ENCODE measurements around the gene C3. TPM values are rescaled to one million over a fixed set of nuclear protein-coding genes. Genes with fewer than 3 reads are reported as not detected.
"Not testable (repeated sequence)": the region's sequence is repeated elsewhere in the genome, so short reads cannot be mapped to it uniquely, and the experiment has no call there.

C3 gene
- total RNA-seq, 2 donors from 2014 or later, result 0.35 TPM; not detected in 1

DNA sequence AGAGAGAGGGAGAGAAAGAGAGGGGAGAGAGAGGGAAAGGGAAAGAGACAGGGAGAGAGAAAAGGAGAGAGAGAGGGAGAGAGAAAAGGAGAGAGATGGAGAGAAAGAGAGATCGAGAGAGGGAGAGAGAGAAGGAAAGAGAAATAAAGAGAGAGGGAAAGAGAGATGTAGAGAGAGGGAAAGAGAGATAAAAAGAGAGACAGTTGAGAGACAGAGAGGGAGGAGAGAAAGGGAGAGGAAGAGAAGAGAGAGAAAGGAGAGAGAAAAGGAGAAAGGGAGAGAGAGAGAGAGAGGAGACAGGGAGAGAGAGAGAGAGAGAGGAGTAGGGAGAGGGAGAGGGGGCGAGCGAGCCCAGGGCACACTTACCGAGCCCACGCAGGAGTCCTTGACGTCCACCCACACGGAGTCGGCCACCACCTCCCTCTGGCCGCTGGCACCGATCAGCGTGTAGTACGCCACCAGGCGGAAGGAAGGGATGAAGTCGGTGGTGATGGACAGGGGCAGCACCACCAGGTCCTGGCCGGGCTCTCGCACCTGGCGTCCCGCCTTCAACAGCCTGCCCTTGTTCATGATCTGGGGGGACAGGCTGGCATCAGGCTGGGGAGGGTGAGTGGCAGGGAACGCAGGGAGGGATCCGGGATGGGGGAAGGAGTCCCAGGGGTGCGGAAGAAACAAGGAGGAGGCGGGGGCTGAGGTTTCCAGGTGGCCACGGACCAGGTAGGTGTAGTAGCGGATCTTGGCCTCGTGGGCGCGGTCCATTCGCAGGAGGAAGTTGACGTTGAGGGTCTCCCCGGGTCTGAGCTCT is 10.0 kb downstream of the C3 start:
- Mint-ChIP-seq H3K27me3 (peaks cover 32% of the 10 kb centered on the region), H3K27ac (peak overlapping the region; percentile 83), H3K36me3 (ENCODE audit: low read depth) (peaks cover 6% of the 10 kb centered on the region), H3K4me1 (peaks cover 22% of the 10 kb centered on the region), H3K4me3 (peak overlapping the region; percentile 77)
- no peak for DNase-seq
- H3K9me3 ChIP-seq (ENCODE audit: control insufficient read depth, low read length, poor library complexity, severe bottlenecking), result no peaks in the 10 kb centered on the region
- no peak for ATAC-seq

DNA sequence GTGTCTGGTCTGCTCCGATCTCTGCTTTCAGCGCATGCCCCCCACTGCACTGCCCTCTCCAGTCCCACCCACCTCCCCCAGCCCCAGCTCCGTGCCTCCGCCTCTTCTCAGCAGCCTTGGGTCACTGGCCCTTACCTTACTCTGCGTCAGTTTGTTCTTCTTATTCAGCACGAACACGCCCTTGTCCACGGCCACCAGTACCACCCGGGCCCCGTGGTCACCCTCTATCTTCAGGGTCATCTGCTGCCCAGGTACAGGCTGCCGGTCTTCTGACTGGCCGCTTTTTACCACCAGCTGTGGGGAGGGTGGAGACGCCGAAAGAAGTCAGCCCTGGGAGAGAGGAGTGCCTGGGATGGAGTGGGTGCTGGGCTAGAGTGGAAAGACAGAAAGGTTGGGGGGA is 10.9 kb downstream of the C3 start:
- ATAC-seq (no peak), DNase-seq (no peak)
- Mint-ChIP-seq H3K36me3 (ENCODE audit: low read depth) (peaks cover 6% of the 10 kb centered on the region), H3K4me3 (peak overlapping the region; percentile 77), H3K4me1 (peaks cover 22% of the 10 kb centered on the region), H3K27me3 (peaks cover 32% of the 10 kb centered on the region), H3K27ac (peak overlapping the region; percentile 83)
- H3K9me3 ChIP-seq (ENCODE audit: control insufficient read depth, low read length, poor library complexity, severe bottlenecking), result no peaks in the 10 kb centered on the region

- H3K27me3 Mint-ChIP-seq, result peaks cover 32% of the 10 kb centered on the region
- not testable (repeated sequence) for DNase-seq; H3K9me3 ChIP-seq (ENCODE audit: control insufficient read depth, low read length, poor library complexity, severe bottlenecking); H3K4me3 Mint-ChIP-seq; H3K36me3 Mint-ChIP-seq (ENCODE audit: low read depth); ATAC-seq; H3K27ac Mint-ChIP-seq
- H3K4me1 Mint-ChIP-seq, result peaks cover 22% of the 10 kb centered on the region
Observed at GRCh38 chr19:6708913-6709312, 11.5 kb downstream of the C3 start.

DNA sequence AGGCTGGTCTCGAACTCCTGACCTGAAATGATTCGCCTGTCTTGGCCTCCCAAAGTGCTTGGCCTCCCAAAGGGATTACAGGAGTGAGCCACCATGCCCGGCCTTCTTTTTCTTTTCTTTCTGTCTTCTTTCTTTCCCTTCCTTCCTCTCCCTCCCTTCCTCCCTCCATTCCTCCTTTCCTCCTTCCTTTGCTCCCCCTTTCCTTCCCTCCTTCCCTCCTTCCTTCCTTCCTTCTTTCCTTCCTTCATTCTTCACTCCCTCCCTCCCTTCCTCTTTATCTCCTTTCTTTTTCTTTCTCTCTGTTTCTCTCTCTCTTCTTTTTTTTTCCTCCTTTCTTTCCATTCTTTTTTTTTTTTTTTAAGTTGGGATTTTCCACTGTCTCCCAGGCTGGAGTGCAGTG is 12.1 kb downstream of the C3 start:
- Mint-ChIP-seq H3K36me3 (ENCODE audit: low read depth) (peaks cover 6% of the 10 kb centered on the region), H3K27ac (no peak overlapping the region), H3K27me3 (peaks cover 32% of the 10 kb centered on the region), H3K4me3 (no peak overlapping the region), H3K4me1 (peaks cover 22% of the 10 kb centered on the region)
- H3K9me3 ChIP-seq (ENCODE audit: control insufficient read depth, low read length, poor library complexity, severe bottlenecking), result no peaks in the 10 kb centered on the region
- ATAC-seq, result no peak
- no peak for DNase-seq

DNA sequence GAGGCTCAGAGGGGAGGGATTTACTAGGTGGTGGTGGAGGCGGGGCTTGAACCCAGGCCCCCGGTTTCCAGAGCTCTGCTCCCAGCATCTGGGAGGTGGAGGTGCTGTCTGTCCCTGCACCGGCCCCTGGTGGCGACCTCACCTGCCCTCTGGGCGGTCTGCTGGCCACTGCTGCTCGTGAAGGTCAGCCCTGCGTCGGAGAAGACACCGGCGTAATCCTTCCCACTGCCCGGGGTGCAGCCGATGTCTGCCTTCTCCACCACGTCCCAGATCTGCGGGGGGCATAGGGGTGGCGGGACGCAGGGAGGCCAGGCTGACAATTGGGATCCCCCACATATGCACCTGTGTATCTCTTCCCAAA is 12.8 kb downstream of the C3 start:
- ATAC-seq, result no peak
- peaks cover 22% of the 10 kb centered on the region for H3K4me1 Mint-ChIP-seq
- H3K4me3 Mint-ChIP-seq, result no peak overlapping the region
- H3K36me3 Mint-ChIP-seq (ENCODE audit: low read depth), result peaks cover 6% of the 10 kb centered on the region
- no peaks in the 10 kb centered on the region for H3K9me3 ChIP-seq (ENCODE audit: control insufficient read depth, low read length, poor library complexity, severe bottlenecking)
- peaks cover 32% of the 10 kb centered on the region for H3K27me3 Mint-ChIP-seq
- no peak for DNase-seq
- no peak overlapping the region for H3K27ac Mint-ChIP-seq

DNA sequence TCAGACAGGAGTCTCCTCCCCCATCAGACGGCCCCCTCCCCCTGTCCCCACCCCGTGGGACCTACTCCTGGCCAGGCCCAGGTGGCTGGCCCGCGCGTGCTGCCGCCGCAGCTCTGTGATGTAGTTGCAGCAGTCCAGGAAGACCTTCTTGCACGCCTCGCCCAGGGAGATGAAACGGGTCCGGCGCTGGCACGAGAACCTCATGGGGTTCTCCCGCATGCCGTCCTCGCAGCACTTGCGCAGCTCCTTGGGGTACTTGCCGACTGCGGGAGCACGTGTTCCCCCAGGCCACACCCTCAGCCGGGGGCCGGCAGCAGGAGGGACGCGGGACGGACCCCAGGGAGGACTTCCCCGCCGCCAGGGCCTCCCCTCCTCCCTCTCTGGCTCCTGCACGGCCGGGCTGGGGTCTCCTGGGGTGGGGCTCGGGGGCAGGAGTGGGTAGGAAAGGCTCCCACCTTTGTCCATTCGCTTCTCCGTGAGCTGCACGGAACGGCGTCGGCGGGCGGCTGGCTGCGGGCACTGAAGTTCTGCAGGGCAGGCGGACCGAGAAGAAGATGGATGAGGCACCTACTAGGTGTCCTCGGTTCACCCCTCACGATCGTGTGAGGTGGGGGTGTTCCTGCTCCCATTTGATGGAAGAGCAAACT is 13.3 kb downstream of the C3 start:
- no peak for DNase-seq

DNA sequence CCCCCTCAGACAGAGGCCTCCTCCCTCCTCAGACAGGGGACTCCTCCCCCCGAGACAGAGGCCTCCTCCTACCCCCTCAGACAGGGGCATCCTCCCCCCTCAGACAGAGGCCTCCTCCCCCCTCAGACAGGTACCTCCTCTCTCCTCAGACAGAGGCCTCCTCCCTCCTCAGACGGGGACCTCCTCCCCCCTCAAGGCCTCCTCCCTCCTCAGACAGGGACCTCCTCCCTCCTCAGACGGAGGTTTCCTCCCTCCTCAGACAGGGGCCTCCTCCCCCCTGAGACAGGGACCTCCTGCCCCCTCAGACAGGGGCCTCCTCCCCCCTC is 13.9 kb downstream of the C3 start:
- DNase-seq (no peak), ATAC-seq (no peak)
- peaks cover 20% of the 10 kb centered on the region for H3K4me1 Mint-ChIP-seq
- no peaks in the 10 kb centered on the region for H3K9me3 ChIP-seq (ENCODE audit: control insufficient read depth, low read length, poor library complexity, severe bottlenecking)
- no peak overlapping the region for H3K4me3 Mint-ChIP-seq
- H3K27ac Mint-ChIP-seq, result no peak overlapping the region
- H3K27me3 Mint-ChIP-seq, result peaks cover 32% of the 10 kb centered on the region
- H3K36me3 Mint-ChIP-seq (ENCODE audit: low read depth), result peaks cover 6% of the 10 kb centered on the region

More for the DNA sequence above, 13.3 kb downstream of the C3 start:
- no peak for ATAC-seq
- Mint-ChIP-seq H3K4me3 (no peak overlapping the region), H3K36me3 (ENCODE audit: low read depth) (peaks cover 6% of the 10 kb centered on the region), H3K27ac (no peak overlapping the region), H3K27me3 (peaks cover 32% of the 10 kb centered on the region), H3K4me1 (peaks cover 20% of the 10 kb centered on the region)
- H3K9me3 ChIP-seq (ENCODE audit: control insufficient read depth, low read length, poor library complexity, severe bottlenecking), result no peaks in the 10 kb centered on the region

DNA sequence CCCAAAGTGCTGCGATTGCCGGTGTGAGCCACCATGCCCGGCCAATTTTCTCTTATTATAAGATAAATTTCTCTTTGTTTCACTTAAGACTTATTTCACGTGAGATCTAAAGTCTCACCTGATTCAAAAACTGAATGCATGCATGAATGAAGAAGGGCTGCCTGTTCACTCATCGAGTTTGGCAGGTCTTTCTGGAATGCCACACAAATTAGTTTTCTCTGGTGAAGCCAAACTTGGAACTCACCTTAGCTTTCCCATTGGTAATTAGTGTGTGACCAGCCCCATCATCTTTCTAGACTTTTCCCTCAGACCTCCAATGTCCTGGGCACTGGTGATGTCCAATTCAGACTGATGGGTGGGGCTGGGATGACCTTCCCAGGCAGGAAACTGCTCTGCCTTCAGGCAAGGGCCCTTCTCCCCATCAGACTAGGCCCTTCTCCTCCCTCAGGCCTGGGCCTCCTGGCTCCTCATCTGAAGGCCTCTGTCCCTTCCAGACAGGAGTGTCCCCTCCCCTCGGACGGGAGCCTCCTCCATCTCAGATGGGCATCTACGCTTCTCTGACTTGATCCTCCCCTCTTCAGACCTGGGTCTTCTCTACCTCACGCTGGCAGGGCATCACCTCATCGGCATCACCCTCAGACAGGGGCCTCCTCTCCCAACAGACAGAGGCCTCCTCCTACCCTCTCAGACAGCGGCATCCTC is 14.4 kb downstream of the C3 start:
- H3K9me3 ChIP-seq (ENCODE audit: control insufficient read depth, low read length, poor library complexity, severe bottlenecking), result no peaks in the 10 kb centered on the region
- Mint-ChIP-seq H3K27ac (peak overlapping the region; percentile 67), H3K36me3 (ENCODE audit: low read depth) (peaks cover 6% of the 10 kb centered on the region), H3K4me3 (no peak overlapping the region), H3K4me1 (peaks cover 17% of the 10 kb centered on the region), H3K27me3 (peaks cover 28% of the 10 kb centered on the region)
- ATAC-seq (no peak), DNase-seq (no peak)

GRCh38 chr19:6700586-6701316 is 19.7 kb downstream of the C3 start:
- no peak overlapping the region for H3K27ac Mint-ChIP-seq
- DNase-seq, result no peak
- no peaks in the 10 kb centered on the region for H3K9me3 ChIP-seq (ENCODE audit: control insufficient read depth, low read length, poor library complexity, severe bottlenecking)
- no peaks in the 10 kb centered on the region for H3K36me3 Mint-ChIP-seq (ENCODE audit: low read depth)
- ATAC-seq, result no peak
- no peak overlapping the region for H3K4me3 Mint-ChIP-seq
- peaks cover 3% of the 10 kb centered on the region for H3K4me1 Mint-ChIP-seq
- H3K27me3 Mint-ChIP-seq, result no peaks in the 10 kb centered on the region

GRCh38 chr19:6699935-6700334 is 20.5 kb downstream of the C3 start:
- H3K9me3 ChIP-seq (ENCODE audit: control insufficient read depth, low read length, poor library complexity, severe bottlenecking), result no peaks in the 10 kb centered on the region
- ATAC-seq (no peak), DNase-seq (no peak)
- no peak overlapping the region for H3K27ac Mint-ChIP-seq
- no peaks in the 10 kb centered on the region for H3K27me3 Mint-ChIP-seq
- H3K4me1 Mint-ChIP-seq, result peaks cover 3% of the 10 kb centered on the region
- no peak overlapping the region for H3K4me3 Mint-ChIP-seq
- H3K36me3 Mint-ChIP-seq (ENCODE audit: low read depth), result no peaks in the 10 kb centered on the region

DNA sequence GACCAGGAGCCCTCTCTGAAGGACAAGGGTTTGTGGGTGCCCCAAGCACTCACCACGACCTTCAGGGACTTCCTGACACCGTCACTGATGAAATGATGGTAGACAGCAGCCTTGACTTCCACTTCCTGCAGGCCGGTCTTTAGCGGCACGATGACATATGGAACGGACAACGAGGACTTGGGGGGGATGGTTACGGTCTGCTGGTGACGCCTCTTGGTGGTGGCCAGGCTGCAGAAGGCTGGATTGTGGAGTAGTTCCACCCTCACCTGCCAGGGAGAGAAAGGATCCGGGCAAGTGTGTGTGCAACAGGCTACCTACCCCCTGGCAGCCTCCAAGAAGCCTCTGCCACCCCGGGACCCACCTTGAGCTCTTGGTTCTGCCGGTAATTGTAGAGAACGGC is 23.2 kb downstream of the C3 start:
- no peak for DNase-seq
- peaks cover 7% of the 10 kb centered on the region for H3K4me1 Mint-ChIP-seq
- H3K9me3 ChIP-seq (ENCODE audit: control insufficient read depth, low read length, poor library complexity, severe bottlenecking), result no peaks in the 10 kb centered on the region
- H3K27me3 Mint-ChIP-seq, result no peaks in the 10 kb centered on the region
- no peak for ATAC-seq
- H3K36me3 Mint-ChIP-seq (ENCODE audit: low read depth), result no peaks in the 10 kb centered on the region
- H3K27ac Mint-ChIP-seq, result no peak overlapping the region
- H3K4me3 Mint-ChIP-seq, result no peak overlapping the region

DNA sequence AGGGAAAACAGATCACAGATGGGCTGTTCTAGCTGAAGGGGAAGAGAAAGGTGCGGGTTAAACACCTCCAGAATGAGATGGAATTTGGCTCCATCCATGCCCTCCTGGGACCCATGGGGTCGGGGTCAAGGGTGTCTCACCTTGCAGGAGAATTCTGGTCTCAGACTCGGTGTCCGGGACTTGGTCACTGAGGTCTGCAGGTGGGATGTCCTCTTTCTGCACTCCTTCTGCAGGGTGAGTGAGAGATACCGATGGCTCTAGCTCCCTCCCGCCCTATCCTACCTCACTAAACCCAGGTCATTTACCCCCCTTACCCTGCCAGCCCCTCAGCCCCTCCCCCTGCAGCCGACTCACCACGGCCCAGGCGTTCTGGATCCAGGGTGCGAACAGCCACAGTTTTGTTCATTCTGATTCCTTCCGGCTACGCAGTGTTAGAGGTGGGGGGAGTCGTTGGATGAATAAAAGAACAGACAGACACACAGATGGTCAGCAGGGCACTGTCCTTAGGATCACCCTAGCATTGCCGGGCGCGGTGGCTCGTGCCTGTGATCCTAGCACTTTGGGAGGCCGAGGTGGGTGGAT is 24.1 kb downstream of the C3 start:
- ATAC-seq (no peak), DNase-seq (no peak)
- H3K4me1 Mint-ChIP-seq, result peaks cover 9% of the 10 kb centered on the region
- no peaks in the 10 kb centered on the region for H3K36me3 Mint-ChIP-seq (ENCODE audit: low read depth)
- H3K27ac Mint-ChIP-seq, result no peak overlapping the region
- no peaks in the 10 kb centered on the region for H3K9me3 ChIP-seq (ENCODE audit: control insufficient read depth, low read length, poor library complexity, severe bottlenecking)
- no peaks in the 10 kb centered on the region for H3K27me3 Mint-ChIP-seq
- H3K4me3 Mint-ChIP-seq, result no peak overlapping the region
